Panc1 (cell line): ENCODE data around the gene THADA. TPM values are rescaled to one million over a fixed set of nuclear protein-coding genes. Genes with fewer than 3 reads are reported as not detected.

Experiments
- ATAC-seq: fragments of 200-7000 bp; cut with Tn5 transposase; 2 replicates; pipeline ENCODE4 v1.9.1; 2020; ENCODE audit warnings: mild to moderate bottlenecking, moderate library complexity
- BruUV-seq: library from RNA; stranded (reverse); fragments of 400-500 nt; replicated peaks from 2 replicates; lab custom pipeline; 2021; lab: Mats Ljungman, UMichigan
- CTCF ChIA-PET: fragments of 300-600 bp; sonication (Branson Sonifier 250); formaldehyde crosslinking; loops from one replicate; lab custom pipeline; 2022; ENCODE audit warnings: antibody characterized with exemption; lab: Charles Lee
- POLR2A ChIA-PET: fragments of 300-600 bp; sonication (Branson Sonifier 250); formaldehyde crosslinking; loops from one replicate; lab custom pipeline; 2022; ENCODE audit warnings: antibody characterized with exemption; lab: Charles Lee
- DNase-seq: peaks from one replicate; pipeline ENCODE4 v3.0.0-alpha.2; 2010; ENCODE audit warnings: low read depth, low spot score
- H3K27ac ChIP-seq: 2 replicates; pipeline ENCODE4 v1.5.1; 2011; ENCODE audit warnings: mild to moderate bottlenecking, low read length, inconsistent platforms
- H3K27me3 ChIP-seq: fragments of 200-500 bp; sonication (Bioruptor generic); 2 replicates; pipeline ENCODE4 v1.6.0; 2014; ENCODE audit warnings: low read length, inconsistent platforms; ENCODE audit not compliant: control insufficient read depth, insufficient read depth
- H3K36me3 ChIP-seq: fragments of 200-500 bp; sonication (Bioruptor generic); 2 replicates; pipeline ENCODE4 v1.5.1; 2014; ENCODE audit warnings: inconsistent platforms, mild to moderate bottlenecking, low read length, moderate library complexity; ENCODE audit not compliant: control insufficient read depth, insufficient read depth
- H3K4me1 ChIP-seq: 2 replicates; pipeline ENCODE4 v1.5.1; 2011; ENCODE audit warnings: inconsistent platforms, mild to moderate bottlenecking, low read length, moderate library complexity; ENCODE audit not compliant: control insufficient read depth, insufficient read depth
- H3K4me3 ChIP-seq, 2 experiments: 2 replicates each; pipeline ENCODE4 v1.5.1; 2011 to 2012; ENCODE audit warnings: low read depth in 2 of 2, low read length in 2 of 2, mild to moderate bottlenecking in 2 of 2, inconsistent platforms in 1 of 2, moderate library complexity in 1 of 2
- H3K9me3 ChIP-seq: fragments of 200-500 bp; sonication (Bioruptor generic); 2 replicates; pipeline ENCODE4 v1.5.1; 2014; ENCODE audit warnings: low read depth, mild to moderate bottlenecking, inconsistent platforms, low read length, moderate library complexity; ENCODE audit not compliant: control insufficient read depth, insufficient read depth
- CTCF ChIP-seq: fragments of 450-650 bp; IDR thresholded peaks from 2 replicates; pipeline ENCODE4 v1.5.1; 2017; ENCODE audit warnings: mild to moderate bottlenecking
- POLR2AphosphoS5 ChIP-seq: IDR thresholded peaks from 2 replicates; pipeline ENCODE4 v1.6.1; 2012; ENCODE audit warnings: mild to moderate bottlenecking, low read depth, low read length, moderate library complexity
- REST ChIP-seq, 2 experiments: IDR thresholded peaks; 2 replicates each; pipeline ENCODE4 v1.6.1; 2011 to 2012; ENCODE audit warnings: low read depth in 2 of 2, control low read depth in 1 of 2, low read length in 1 of 2, mild to moderate bottlenecking in 1 of 2, moderate library complexity in 1 of 2; ENCODE audit not compliant: insufficient read depth in 1 of 2
- SIN3A ChIP-seq: IDR thresholded peaks from 2 replicates; pipeline ENCODE4 v1.6.1; 2012; ENCODE audit warnings: low read depth, mild to moderate bottlenecking, low read length, moderate library complexity, borderline replicate concordance; ENCODE audit not compliant: insufficient read depth
- TCF7L2 ChIP-seq: IDR thresholded peaks from 2 replicates; pipeline ENCODE4 v1.6.1; 2011; ENCODE audit warnings: mild to moderate bottlenecking, low read depth, low read length, inconsistent platforms
- in situ Hi-C: cut with HindIII; loops from 2 replicates; pipeline ENCODE4 v1.10.0; 2016; ENCODE audit warnings: low sequenced_read_pairs, low pct_unique_long_range_greater_than_20kb
- intact Hi-C: fragments of 100-400 bp; cut with micrococcal nuclease; formaldehyde crosslinking; loops from one replicate; pipeline ENCODE4 v1.10.0; 2022; ENCODE audit not compliant: unreplicated experiment
- total RNA-seq: library from RNA; stranded (reverse); gene quantifications from one replicate; pipeline ENCODE4 v1.2.1, GENCODE V29; 2021; ENCODE audit not compliant: unreplicated experiment

Gene THADA
- total RNA-seq, 1 experiment from 2014 or later: 37.2 TPM

GRCh38 chr2:43250015-43250414 lies 345.8 kb downstream of the THADA start:
- Histone ChIP-seq H3K4me1 (no peaks in the 10 kb centered on the region), H3K4me3 (no peak overlapping the region), H3K27me3 (no peaks in the 10 kb centered on the region), H3K9me3 (no peaks in the 10 kb centered on the region), H3K27ac (no peak overlapping the region), H3K36me3 (no peaks in the 10 kb centered on the region)
- ChIA-PET POLR2A (no interaction called here), CTCF (no interaction called here)
- BruUV-seq: no TSS peak
- DNase-seq (no peak), ATAC-seq (no peak)
- intact Hi-C loops: no loop called here
- no peak for TF ChIP-seq CTCF
- TF ChIP-seq POLR2AphosphoS5: no peak
- TF ChIP-seq REST (IDR thresholded peaks at IDR 0.05; ENCODE audit: insufficient read depth in 1 of 2, low read depth in 2 of 2, low read length in 1 of 2): no peak
- no peak for TF ChIP-seq SIN3A
- no peak for TF ChIP-seq TCF7L2
- in situ Hi-C loops: no loop called here

GRCh38 chr2:43248621-43249020 lies 347.2 kb downstream of the THADA start:
- no peak overlapping the region for H3K27ac ChIP-seq
- in situ Hi-C loops: no loop called here
- CTCF ChIA-PET: no interaction called here

More at GRCh38 chr2:43248621-43249020, 347.2 kb downstream of the THADA start:
- H3K4me3 ChIP-seq: no peak overlapping the region
- no peak for DNase-seq
- no peaks in the 10 kb centered on the region for H3K4me1 ChIP-seq
- no peaks in the 10 kb centered on the region for H3K9me3 ChIP-seq
- H3K36me3 ChIP-seq: no peaks in the 10 kb centered on the region
- POLR2A ChIA-PET: no interaction called here
- no peak for ATAC-seq
- TF ChIP-seq SIN3A: no peak
- no peak for TF ChIP-seq POLR2AphosphoS5
- no peak for TF ChIP-seq CTCF
- TF ChIP-seq TCF7L2: no peak
- TF ChIP-seq REST (IDR thresholded peaks at IDR 0.05; ENCODE audit: insufficient read depth in 1 of 2, low read depth in 2 of 2, low read length in 1 of 2): no peak
- intact Hi-C loops: no loop called here
- no TSS peak for BruUV-seq
- H3K27me3 ChIP-seq: no peaks in the 10 kb centered on the region
